ENCODE data around the gene ARPC5L. TPM values are rescaled to one million over a fixed set of nuclear protein-coding genes. Genes with fewer than 3 reads are reported as not detected.
A peak's percentile ranks its signal among the peaks of the same experiment; 100 is the strongest.

The ARPC5L gene
- total and polyA plus RNA-seq, 2 of the 13 experiments (the other 11 are each of a cell fraction or from before 2014, with no cell fraction given): 29.9 to 33.8 TPM

- TF ChIP-seq ZNF30 (CRISPR knock-in tag; IDR thresholded peaks at IDR 0.05) (no peak; the same call in 1 of the 2 replicates), CENPT (CRISPR knock-in tag; IDR thresholded peaks at IDR 0.05; ENCODE audit: low read depth) (no peak), RBAK (CRISPR knock-in tag; IDR thresholded peaks at IDR 0.05) (no peak), POLR2AphosphoS2 (IDR thresholded peaks at IDR 0.05; ENCODE audit: low read depth, low read length) (no peak), ZNF33B (CRISPR knock-in tag; IDR thresholded peaks at IDR 0.05) (no peak), U2AF1 (optimal IDR thresholded peaks at IDR 0.05; ENCODE audit: low read depth, low read length) (no peak), HOXA5 (CRISPR knock-in tag; IDR thresholded peaks at IDR 0.05) (peak; percentile 30; the same call in 1 of the 2 replicates), NFATC3 (CRISPR knock-in tag; IDR thresholded peaks at IDR 0.05) (no peak), ZNF362 (CRISPR knock-in tag; IDR thresholded peaks at IDR 0.05; ENCODE audit: borderline replicate concordance) (no peak; the same call in 1 of the 2 replicates), REXO4 (CRISPR knock-in tag; IDR thresholded peaks at IDR 0.05; ENCODE audit: borderline replicate concordance) (no peak), ZNF543 (CRISPR knock-in tag; IDR thresholded peaks at IDR 0.05) (no peak), RNF2 (conservative IDR thresholded peaks at IDR 0.05; ENCODE audit: low read depth) (0 out of 2 replicates have a peak, but pooled peaks have one; percentile 67), TFDP1 (CRISPR knock-in tag; IDR thresholded peaks at IDR 0.05; ENCODE audit: borderline replicate concordance) (peak; percentile 86; the same call in 1 of the 2 replicates), HMG20A (CRISPR knock-in tag; IDR thresholded peaks at IDR 0.05; ENCODE audit: borderline replicate concordance) (no peak), ZNF816 (CRISPR knock-in tag; IDR thresholded peaks at IDR 0.05; ENCODE audit: borderline replicate concordance) (no peak; the same call in 1 of the 2 replicates), POLR2A (IDR thresholded peaks at IDR 0.05; ENCODE audit: insufficient read depth in 1 of 2, low read depth in 2 of 2, low read length in 2 of 2) (peak; percentile 70 to 93), PRDM10 (CRISPR knock-in tag; IDR thresholded peaks at IDR 0.05; ENCODE audit: low read depth) (peak; percentile 62; the same call in 1 of the 2 replicates), ZSCAN12 (CRISPR knock-in tag; IDR thresholded peaks at IDR 0.05) (peak; percentile 67; the same call in 1 of the 2 replicates), HMG20B (CRISPR knock-in tag; conservative IDR thresholded peaks at IDR 0.05) (0 out of 2 replicates have a peak, but pooled peaks have one; percentile 24), E2F1 (CRISPR knock-in tag; IDR thresholded peaks at IDR 0.05) (no peak), HOXA7 (CRISPR knock-in tag; IDR thresholded peaks at IDR 0.05) (no peak), ZNF674 (CRISPR knock-in tag; IDR thresholded peaks at IDR 0.05; ENCODE audit: low read depth) (no peak), PRMT3 (CRISPR knock-in tag; IDR thresholded peaks at IDR 0.05; ENCODE audit: borderline replicate concordance, low read depth) (no peak)
These were observed 6.9 kb downstream of the ARPC5L start (continued) for GRCh38 chr9:124868511-124869465.
